ENCODE results near the gene SPATS2L. TPM values are rescaled to one million over a fixed set of nuclear protein-coding genes. Genes with fewer than 3 reads are reported as not detected.
A peak's percentile ranks its signal among the peaks of the same experiment; 100 is the strongest.

Gene SPATS2L
- total RNA-seq, 1 experiment from 2014 or later: 47.3 TPM

GRCh38 chr2:200523604-200524003, 217.1 kb downstream of the SPATS2L start:
- H3K27me3 Mint-ChIP-seq (ENCODE audit: low read depth): peaks cover 12% of the 10 kb centered on the region
- no peak for DNase-seq
- H3K9ac ChIP-seq (ENCODE audit: extremely low read depth, insufficient read length, low read length): no peak overlapping the region
- H3K9me3 Mint-ChIP-seq: no peaks in the 10 kb centered on the region; a peak in 1 of 5 replicates
- no peak overlapping the region for H4K91ac ChIP-seq (ENCODE audit: insufficient read length, low read depth, low read length)
- H3K27me3 ChIP-seq (ENCODE audit: insufficient read depth, low read length): no peaks in the 10 kb centered on the region; the same call in 1 of the 2 replicates
- no peak overlapping the region for H3K23ac ChIP-seq (ENCODE audit: insufficient read length, low read depth, low read length)
- H4K8ac ChIP-seq (replicated peaks; ENCODE audit: insufficient read length, low read depth, low read length): no peak overlapping the region
- H3K4me2 ChIP-seq (ENCODE audit: insufficient read depth, insufficient read length, low read length): no peak overlapping the region
- no peak overlapping the region for H3K56ac ChIP-seq (ENCODE audit: insufficient read length, low read depth, low read length)
- H3K27ac Mint-ChIP-seq: no peak overlapping the region
- no peaks in the 10 kb centered on the region for H3K79me1 ChIP-seq (ENCODE audit: insufficient read depth, low read depth, low read length, poor library complexity, severe bottlenecking)
- H3T11ph ChIP-seq (ENCODE audit: low read length): no peak overlapping the region
- H3K36me3 Mint-ChIP-seq (ENCODE audit: insufficient read depth in 1 of 3, low read depth in 3 of 3): no peaks in the 10 kb centered on the region
- H3K4me1 Mint-ChIP-seq: peaks cover 13 to 17% of the 10 kb centered on the region in 2 experiments
- no peak overlapping the region for H3K18ac ChIP-seq (ENCODE audit: insufficient read length, low read depth, low read length)
- H2BK5ac ChIP-seq (ENCODE audit: insufficient read length, low read length): no peak overlapping the region
- H3K4me3 Mint-ChIP-seq: peak overlapping the region in 1 of 2 experiments; percentile 10; a peak in 1 of 5 replicates
- no peak overlapping the region for H2AFZ ChIP-seq (ENCODE audit: low read length)
- no peak overlapping the region for H4K5ac ChIP-seq (ENCODE audit: insufficient read length, low read depth, low read length)
- H3K14ac ChIP-seq (ENCODE audit: insufficient read depth, low read length): no peak overlapping the region
- H2AK5ac ChIP-seq (ENCODE audit: insufficient read length, low read length): no peak overlapping the region
- H3K9me3 ChIP-seq (ENCODE audit: control insufficient read depth, low read depth, low read length): no peaks in the 10 kb centered on the region
- no peak for TF ChIP-seq CTCF (conservative IDR thresholded peaks at IDR 0.05)
- no peaks in the 10 kb centered on the region; the same call in 1 of the 2 replicates for H3K4me1 ChIP-seq (ENCODE audit: insufficient read depth, low read length)
- H2BK120ac ChIP-seq (ENCODE audit: low read depth, low read length, poor library complexity, severe bottlenecking): no peak overlapping the region
- H3K4ac ChIP-seq (ENCODE audit: low read depth, low read length): no peak overlapping the region
- no peak overlapping the region for H2BK20ac ChIP-seq (ENCODE audit: low read depth, low read length, poor library complexity, severe bottlenecking)
- H2BK12ac ChIP-seq (ENCODE audit: insufficient read length, low read depth, low read length): no peak overlapping the region
- no peak overlapping the region for H3K27ac ChIP-seq (ENCODE audit: insufficient read length, low read depth, low read length)
- H3K23me2 ChIP-seq (ENCODE audit: insufficient read length, low read depth, low read length, poor library complexity, severe bottlenecking): peaks cover 4% of the 10 kb centered on the region
- no peaks in the 10 kb centered on the region for H4K20me1 ChIP-seq (ENCODE audit: control insufficient read depth, insufficient read depth, insufficient read length)
- H2BK15ac ChIP-seq (ENCODE audit: low read depth, low read length): no peak overlapping the region
- peaks cover 8% of the 10 kb centered on the region; the same call in 1 of the 2 replicates for H3K79me2 ChIP-seq (ENCODE audit: insufficient read depth, low read length)
- no CpG with 5 or more reads among the region's 2 CpGs for WGBS (ENCODE audit: extremely low coverage, insufficient read length, low lambda C conversion rate)
